ENCODE results near the gene WWOX.

WWOX gene

DNA sequence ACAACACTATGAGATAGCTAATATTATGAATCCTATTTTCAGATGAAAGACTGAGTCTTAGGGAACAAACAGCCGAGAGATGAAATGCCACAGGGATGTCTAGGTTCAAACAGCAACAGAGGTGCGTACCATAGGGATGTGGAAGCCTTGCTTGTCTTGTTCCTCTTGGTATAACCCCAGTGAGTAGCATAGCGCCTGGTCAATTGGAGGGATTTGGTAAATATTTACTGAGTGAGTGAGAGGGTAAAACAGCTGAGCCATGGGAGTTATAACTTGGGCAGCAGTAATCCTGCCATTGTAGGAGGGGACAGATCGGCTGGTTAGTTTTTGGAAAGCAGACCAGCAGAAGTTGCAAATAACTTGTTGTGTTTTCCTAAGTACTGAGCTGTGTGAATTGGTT lies 80.2 kb downstream of the WWOX start:
- TF ChIP-seq POLR2AphosphoS5 (IDR thresholded peaks at IDR 0.05; ENCODE audit: low read depth, low read length), result no peak
- TF ChIP-seq TAF1 (IDR thresholded peaks at IDR 0.05; ENCODE audit: borderline replicate concordance, insufficient read depth, low read length), result no peak
- TF ChIP-seq, protein P1, sequence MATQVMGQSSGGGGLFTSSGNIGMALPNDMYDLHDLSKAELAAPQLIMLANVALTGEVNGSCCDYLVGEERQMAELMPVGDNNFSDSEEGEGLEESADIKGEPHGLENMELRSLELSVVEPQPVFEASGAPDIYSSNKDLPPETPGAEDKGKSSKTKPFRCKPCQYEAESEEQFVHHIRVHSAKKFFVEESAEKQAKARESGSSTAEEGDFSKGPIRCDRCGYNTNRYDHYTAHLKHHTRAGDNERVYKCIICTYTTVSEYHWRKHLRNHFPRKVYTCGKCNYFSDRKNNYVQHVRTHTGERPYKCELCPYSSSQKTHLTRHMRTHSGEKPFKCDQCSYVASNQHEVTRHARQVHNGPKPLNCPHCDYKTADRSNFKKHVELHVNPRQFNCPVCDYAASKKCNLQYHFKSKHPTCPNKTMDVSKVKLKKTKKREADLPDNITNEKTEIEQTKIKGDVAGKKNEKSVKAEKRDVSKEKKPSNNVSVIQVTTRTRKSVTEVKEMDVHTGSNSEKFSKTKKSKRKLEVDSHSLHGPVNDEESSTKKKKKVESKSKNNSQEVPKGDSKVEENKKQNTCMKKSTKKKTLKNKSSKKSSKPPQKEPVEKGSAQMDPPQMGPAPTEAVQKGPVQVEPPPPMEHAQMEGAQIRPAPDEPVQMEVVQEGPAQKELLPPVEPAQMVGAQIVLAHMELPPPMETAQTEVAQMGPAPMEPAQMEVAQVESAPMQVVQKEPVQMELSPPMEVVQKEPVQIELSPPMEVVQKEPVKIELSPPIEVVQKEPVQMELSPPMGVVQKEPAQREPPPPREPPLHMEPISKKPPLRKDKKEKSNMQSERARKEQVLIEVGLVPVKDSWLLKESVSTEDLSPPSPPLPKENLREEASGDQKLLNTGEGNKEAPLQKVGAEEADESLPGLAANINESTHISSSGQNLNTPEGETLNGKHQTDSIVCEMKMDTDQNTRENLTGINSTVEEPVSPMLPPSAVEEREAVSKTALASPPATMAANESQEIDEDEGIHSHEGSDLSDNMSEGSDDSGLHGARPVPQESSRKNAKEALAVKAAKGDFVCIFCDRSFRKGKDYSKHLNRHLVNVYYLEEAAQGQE (IDR thresholded peaks at IDR 0.05; ENCODE audit: insufficient read depth in 1 of 2, low read depth in 2 of 2, low read length in 2 of 2), result no peak
- no peak for TF ChIP-seq SIN3A (IDR thresholded peaks at IDR 0.05; ENCODE audit: borderline replicate concordance, insufficient read depth, low read length)
- TF ChIP-seq FOXP2 (optimal IDR thresholded peaks at IDR 0.05; ENCODE audit: borderline replicate concordance, extremely low read depth, extremely low read length, insufficient read depth), result no peak

DNA sequence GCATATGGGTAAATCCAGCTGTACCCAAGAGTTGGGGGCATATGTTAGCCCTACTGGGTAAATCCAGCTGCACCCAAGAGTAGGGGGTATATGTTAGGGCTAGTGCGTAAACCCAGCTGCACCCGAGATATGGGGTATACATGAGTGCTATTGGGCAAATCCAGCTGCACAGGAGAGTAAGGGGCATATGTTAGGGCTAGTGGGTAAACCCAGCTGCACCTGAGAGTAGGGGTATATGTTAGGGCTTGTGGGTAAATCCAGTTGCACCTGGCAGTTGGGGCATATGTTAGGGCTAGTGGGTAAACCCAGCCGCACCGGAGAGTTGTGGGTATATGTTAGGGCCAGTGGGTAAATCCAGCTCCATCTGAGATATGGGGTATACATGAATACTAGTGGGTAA lies 80.9 kb downstream of the WWOX start:
- no peak for TF ChIP-seq TAF1 (IDR thresholded peaks at IDR 0.05; ENCODE audit: borderline replicate concordance, insufficient read depth, low read length)
- TF ChIP-seq FOXP2 (optimal IDR thresholded peaks at IDR 0.05; ENCODE audit: borderline replicate concordance, extremely low read depth, extremely low read length, insufficient read depth), result no peak
- no peak for TF ChIP-seq SIN3A (IDR thresholded peaks at IDR 0.05; ENCODE audit: borderline replicate concordance, insufficient read depth, low read length)
- TF ChIP-seq POLR2AphosphoS5 (IDR thresholded peaks at IDR 0.05; ENCODE audit: low read depth, low read length), result no peak
- TF ChIP-seq, protein P1 (IDR thresholded peaks at IDR 0.05; ENCODE audit: insufficient read depth in 1 of 2, low read depth in 2 of 2, low read length in 2 of 2), result no peak

DNA sequence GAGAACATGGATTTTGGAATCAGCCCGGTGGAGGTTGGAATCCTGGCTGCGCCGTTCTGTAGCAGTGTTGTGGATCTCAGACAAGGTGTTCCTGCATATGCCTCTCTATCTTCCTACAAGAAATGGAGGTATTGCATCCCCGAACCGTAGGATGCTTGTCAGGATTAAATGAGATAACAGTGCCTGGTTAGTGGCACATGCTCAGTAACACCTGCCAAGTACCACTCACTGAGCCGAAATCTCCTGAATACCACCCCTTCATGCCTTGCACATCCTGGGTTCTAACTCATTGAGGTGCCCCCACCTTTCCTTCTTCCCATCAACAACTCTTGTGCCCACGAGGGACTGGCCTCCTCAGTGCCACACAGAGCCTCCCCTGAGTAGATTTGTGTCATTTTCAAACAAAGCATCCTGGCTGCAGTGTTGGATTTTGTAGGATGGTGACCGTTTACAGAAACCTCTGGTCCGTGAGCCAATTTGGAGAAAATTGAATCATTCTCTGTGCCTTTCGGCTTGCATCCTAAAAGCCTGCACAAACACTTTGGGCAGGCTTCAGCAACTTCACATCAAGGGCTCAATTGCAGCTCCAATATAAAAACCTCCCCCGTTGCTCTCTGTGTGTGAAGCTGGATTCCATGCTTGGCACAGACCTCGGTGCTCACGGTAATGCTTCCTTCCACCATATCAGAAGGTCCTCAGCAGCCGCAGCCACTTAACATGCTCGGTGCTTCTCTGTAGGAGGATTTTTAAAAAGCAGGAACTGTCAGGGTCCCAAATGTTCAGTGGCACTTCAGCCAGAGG lies 84.2 kb downstream of the WWOX start:
- TF ChIP-seq SIN3A (IDR thresholded peaks at IDR 0.05; ENCODE audit: borderline replicate concordance, insufficient read depth, low read length), result no peak
- no peak for TF ChIP-seq POLR2AphosphoS5 (IDR thresholded peaks at IDR 0.05; ENCODE audit: low read depth, low read length)
- TF ChIP-seq TAF1 (IDR thresholded peaks at IDR 0.05; ENCODE audit: borderline replicate concordance, insufficient read depth, low read length), result no peak
- TF ChIP-seq FOXP2 (optimal IDR thresholded peaks at IDR 0.05; ENCODE audit: borderline replicate concordance, extremely low read depth, extremely low read length, insufficient read depth), result no peak
- TF ChIP-seq, protein P1 (IDR thresholded peaks at IDR 0.05; ENCODE audit: insufficient read depth in 1 of 2, low read depth in 2 of 2, low read length in 2 of 2), result no peak

DNA sequence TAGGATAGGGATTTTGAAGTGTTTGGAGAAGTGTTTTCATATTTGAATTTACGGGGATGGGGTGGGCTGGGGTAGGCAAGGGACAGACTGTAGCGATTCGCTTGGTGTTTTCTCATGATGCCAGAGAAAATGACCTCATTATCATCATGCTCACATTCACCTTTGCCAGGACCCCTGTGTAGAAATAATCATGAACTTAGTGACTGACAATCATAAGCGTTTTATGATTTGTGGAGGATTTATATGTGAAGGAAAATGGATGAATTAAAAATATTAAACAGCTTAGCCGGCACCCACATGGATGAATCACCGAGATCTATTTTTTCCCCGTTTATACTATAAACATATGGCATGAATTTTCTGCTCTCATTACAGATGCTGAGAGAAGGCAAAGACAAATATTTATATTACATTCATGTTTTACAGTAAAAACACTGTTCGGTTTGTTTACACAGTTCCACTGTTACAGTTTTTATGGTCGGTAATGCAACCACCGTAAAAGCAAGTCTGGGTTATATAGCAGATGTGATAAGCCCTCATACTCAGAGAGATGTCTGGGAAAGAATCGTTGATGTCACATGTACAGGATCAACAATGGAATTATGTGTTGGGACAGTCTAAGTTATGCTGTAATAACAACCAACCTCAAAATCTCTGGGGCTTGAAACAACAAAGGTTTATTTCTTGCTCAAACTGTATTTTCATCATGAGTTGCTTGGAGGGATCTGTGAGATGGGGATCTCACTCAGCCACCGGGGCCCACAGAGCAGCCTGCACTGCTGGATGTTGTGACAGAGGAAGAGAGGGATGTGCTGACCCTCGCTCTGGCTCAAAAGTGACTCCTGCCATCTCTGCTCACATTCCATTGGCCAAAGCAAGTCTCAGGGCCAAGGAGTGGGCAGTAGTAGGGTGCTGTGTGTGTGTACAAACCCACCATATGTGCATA lies 85.1 kb downstream of the WWOX start:
- no peak for TF ChIP-seq SIN3A (IDR thresholded peaks at IDR 0.05; ENCODE audit: borderline replicate concordance, insufficient read depth, low read length)
- TF ChIP-seq POLR2AphosphoS5 (IDR thresholded peaks at IDR 0.05; ENCODE audit: low read depth, low read length), result no peak
- no peak for TF ChIP-seq FOXP2 (optimal IDR thresholded peaks at IDR 0.05; ENCODE audit: borderline replicate concordance, extremely low read depth, extremely low read length, insufficient read depth)
- TF ChIP-seq, protein P1 (IDR thresholded peaks at IDR 0.05; ENCODE audit: insufficient read depth in 1 of 2, low read depth in 2 of 2, low read length in 2 of 2), result no peak
- TF ChIP-seq TAF1 (IDR thresholded peaks at IDR 0.05; ENCODE audit: borderline replicate concordance, insufficient read depth, low read length), result no peak
